Loucy (cell line): Measurements from ENCODE around the gene ADRB2.

Source experiments
- EZH2phosphoT487 ChIP-seq: fragments of 200-600 bp; IDR thresholded peaks from 2 replicates; pipeline ENCODE4 v1.6.1; 2018; ENCODE audit warnings: antibody characterized with exemption, mild to moderate bottlenecking, moderate library complexity, borderline replicate concordance
- TF ChIP-seq, protein P1 (sequence below): fragments of 200-600 bp; sonication (generic); conservative IDR thresholded peaks from 2 replicates; pipeline ENCODE4 v1.5.1; 2014; ENCODE audit warnings: mild to moderate bottlenecking, antibody characterized with exemption, low read length

DNA sequence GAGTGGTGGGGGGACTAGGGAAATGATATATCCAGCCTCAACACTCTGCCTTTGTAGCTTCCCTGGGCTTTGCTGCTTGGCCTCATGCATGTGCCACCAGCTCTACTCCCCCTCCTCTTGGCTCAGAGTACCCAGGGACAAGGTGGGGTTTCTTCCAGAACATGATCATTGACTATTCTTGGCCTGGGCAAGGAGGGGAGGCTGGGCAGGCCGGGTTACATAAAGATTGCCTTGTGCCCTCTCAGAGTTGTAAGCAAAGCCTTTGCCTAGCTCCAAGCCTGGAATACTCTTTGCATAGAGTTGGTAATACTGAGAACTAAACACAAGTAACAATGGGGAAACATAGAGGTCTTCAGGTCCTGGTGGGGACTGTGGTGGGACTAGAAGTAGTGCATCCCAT, 11.9 kb downstream of the ADRB2 start:
- TF ChIP-seq, protein P1, sequence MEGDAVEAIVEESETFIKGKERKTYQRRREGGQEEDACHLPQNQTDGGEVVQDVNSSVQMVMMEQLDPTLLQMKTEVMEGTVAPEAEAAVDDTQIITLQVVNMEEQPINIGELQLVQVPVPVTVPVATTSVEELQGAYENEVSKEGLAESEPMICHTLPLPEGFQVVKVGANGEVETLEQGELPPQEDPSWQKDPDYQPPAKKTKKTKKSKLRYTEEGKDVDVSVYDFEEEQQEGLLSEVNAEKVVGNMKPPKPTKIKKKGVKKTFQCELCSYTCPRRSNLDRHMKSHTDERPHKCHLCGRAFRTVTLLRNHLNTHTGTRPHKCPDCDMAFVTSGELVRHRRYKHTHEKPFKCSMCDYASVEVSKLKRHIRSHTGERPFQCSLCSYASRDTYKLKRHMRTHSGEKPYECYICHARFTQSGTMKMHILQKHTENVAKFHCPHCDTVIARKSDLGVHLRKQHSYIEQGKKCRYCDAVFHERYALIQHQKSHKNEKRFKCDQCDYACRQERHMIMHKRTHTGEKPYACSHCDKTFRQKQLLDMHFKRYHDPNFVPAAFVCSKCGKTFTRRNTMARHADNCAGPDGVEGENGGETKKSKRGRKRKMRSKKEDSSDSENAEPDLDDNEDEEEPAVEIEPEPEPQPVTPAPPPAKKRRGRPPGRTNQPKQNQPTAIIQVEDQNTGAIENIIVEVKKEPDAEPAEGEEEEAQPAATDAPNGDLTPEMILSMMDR: no peak
- TF ChIP-seq EZH2phosphoT487: no peak
